Myocyte (in vitro differentiated cells): ENCODE measurements around the gene NGEF. TPM values are rescaled to one million over a fixed set of nuclear protein-coding genes. Genes with fewer than 3 reads are reported as not detected.

Experiments
- DNase-seq: peaks from one replicate; pipeline ENCODE4 v3.0.0-alpha.2; 2012; ENCODE audit warnings: low read depth
- total RNA-seq: library from RNA; depleted of rRNA; stranded (reverse); fragments of >200 nt; gene quantifications from 2 replicates; pipeline ENCODE4 v1.2.3, GENCODE V29; 2014

The NGEF gene
- total RNA-seq, 1 donor from 2014 or later = 0.19 TPM

DNA sequence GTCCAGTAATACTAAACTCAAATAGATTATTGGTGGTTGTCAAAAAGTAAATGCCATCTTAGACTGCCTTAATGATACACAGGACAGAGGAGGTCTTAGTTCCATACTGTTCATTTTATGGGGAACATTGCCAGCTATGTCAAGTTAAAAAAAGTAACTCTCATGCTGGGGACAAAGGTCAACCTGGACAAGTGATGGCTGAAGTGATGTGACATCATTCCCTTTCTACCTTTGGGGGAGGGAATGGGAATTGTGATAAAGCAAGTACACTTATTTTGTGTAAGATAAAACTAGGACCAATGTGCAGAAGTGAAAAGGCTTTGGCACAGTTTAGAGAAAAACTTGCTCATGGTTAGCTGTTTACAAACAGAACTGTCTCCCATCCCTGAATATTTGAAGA lies 167.0 kb downstream of the NGEF start:
- DNase-seq = no peak

DNA sequence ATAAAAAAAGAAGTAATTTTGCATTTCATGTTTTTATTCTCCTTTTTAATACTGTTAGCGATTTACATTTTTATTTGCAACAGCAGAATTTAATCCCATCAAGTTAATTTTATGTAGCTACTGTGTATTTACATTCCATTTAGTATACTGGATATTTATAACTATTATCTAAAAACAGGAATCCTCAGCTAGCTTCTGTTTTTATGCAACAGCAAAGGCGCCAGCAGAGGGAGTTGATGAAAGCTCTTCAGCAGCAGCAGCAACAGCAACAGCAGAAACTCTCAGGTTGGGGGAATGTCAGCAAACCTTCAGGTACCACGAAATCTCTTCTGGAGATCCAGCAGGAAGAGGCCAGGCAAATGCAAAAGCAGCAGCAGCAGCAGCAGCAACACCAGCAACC lies 169.2 kb downstream of the NGEF start:
- no peak for DNase-seq

DNA sequence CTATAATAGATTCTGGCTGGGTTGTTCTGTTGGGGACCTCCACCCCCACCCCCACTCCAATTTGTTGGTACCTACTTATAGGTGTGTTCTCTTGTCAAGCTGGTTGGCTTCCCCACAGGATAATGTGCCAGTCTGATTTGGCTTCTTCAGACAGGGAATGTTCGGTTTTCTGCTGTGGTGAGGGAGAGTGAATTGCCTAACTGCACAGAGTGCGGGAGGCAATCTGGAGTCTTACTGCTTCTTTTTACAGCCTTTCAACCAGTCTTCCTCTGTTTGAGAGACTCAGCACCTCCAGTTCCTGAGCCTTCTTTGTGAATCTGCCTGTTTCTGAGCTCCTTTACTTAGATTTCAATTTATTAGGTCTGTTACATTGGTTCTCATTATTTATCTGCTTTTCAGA lies 170.4 kb downstream of the NGEF start:
- DNase-seq = no peak

- DNase-seq = no peak
Observed at GRCh38 chr2:232839411-232840079, 173.5 kb downstream of the NGEF start.

- DNase-seq = no peak
Observed at GRCh38 chr2:232838406-232838874, 174.6 kb downstream of the NGEF start.

DNA sequence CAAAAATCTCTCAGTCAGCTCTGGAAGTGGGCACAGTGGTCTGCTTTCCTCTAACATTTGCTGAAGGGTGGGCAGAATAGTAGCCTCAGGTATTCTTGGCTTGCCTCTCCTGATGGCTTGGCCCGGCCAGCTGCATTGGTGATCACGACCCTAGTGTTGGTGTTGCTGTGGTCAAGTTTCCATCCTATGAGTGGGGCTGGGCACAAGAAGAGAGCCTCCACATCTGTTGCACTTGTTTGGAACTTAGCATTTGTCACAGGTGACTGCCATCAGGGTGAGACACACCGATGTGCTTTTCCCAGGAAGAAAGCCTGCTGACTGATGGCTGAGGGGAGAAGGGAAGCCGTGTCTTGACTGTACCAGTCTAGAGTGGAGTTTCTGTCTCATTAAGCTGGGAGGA lies 176.1 kb downstream of the NGEF start:
- DNase-seq = peak; percentile 70

- peak; percentile 76 for DNase-seq
Observed at GRCh38 chr2:232835687-232836208, 177.3 kb downstream of the NGEF start.

GRCh38 chr2:232833830-232834229 lies 179.2 kb downstream of the NGEF start:
- DNase-seq = no peak

DNA sequence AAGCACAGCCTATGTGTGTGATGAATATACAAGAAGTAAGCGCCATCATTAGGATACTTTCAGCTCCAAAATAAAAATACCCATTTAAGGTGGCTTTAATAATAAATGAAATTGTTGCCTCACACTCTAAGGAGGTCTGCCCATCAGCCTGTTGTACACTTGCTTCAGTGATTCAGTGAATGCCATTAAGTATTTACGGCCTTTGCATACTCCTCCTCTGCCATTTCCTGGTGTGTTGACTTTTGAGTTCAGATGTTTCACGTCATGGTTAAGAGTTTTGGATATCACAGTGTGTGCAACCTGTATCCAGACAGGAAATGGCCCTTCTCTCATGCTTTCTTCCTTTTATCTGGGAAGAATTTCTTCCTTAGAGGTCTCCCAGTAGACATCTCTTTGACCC lies 181.6 kb downstream of the NGEF start:
- no peak for DNase-seq

DNA sequence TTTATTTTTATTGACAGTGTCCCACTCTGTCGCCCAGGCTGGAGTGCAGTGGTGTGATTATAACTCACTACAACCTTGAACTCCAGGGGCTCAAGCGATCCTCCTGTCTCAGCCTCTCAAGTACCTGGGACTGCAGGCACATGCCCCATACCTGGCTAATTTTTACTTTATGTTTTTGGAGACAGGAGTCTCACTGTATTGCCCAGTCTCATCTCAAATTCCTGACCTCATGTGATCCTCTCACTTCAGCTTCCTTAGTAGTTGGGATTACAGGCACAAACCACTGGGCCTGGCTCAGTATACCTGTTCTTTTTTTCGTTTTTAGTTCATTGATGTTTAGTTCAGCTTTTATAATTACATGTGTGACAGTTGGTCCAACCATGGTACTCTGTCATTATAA lies 183.1 kb downstream of the NGEF start:
- DNase-seq = no peak

Other genes starting within 250 kb of the NGEF start
- not detected in 2 replicates for gene KCNJ13, start 236.7 kb downstream of the NGEF start, total RNA-seq
- gene SNORC, start 143.0 kb downstream of the NGEF start, total RNA-seq = 1.5 and 2.6 TPM in 2 replicates
- gene NEU2, start 19.4 kb upstream of the NGEF start, total RNA-seq = not detected in 2 replicates
- gene INPP5D, start 47.1 kb upstream of the NGEF start, total RNA-seq = 1.1 and 2.5 TPM in 2 replicates
- 40.8 and 43.7 TPM in 2 replicates for gene ATG16L1, start 238.4 kb upstream of the NGEF start, total RNA-seq